Omental fat pad (tissue), 4 donors: ENCODE results near the gene TSHR. TPM values are rescaled to one million over a fixed set of nuclear protein-coding genes. Genes with fewer than 3 reads are reported as not detected.

Source experiments
- ATAC-seq: fragments of 150-250 bp; one replicate; pipeline ENCODE4 v1.9.1; 2016; ENCODE audit warnings: mild to moderate bottlenecking, moderate library complexity; ENCODE audit not compliant: low FRiP score
- DNase-seq: peaks from one replicate; pipeline ENCODE4 v3.0.0-alpha.2; 2019; ENCODE audit warnings: low spot score
- CTCF ChIP-seq, 3 donors: fragments of 450-650 bp; IDR thresholded peaks; one replicate each; pipeline ENCODE4 v1.5.1; 2016 to 2017; ENCODE audit warnings: antibody characterized with exemption in 3 of 3, mild to moderate bottlenecking in 3 of 3, moderate library complexity in 2 of 3
- total RNA-seq, 4 donors: library from RNA; depleted of rRNA; stranded (reverse); fragments of >200 nt; gene quantifications; one replicate each; pipeline ENCODE4 v1.1.0, GENCODE V29; 2016

TSHR gene
- total RNA-seq, 4 donors from 2014 or later = 0.36 to 0.79 (median 0.74) TPM; not detected in 1

- DNase-seq = no peak
- no peak for TF ChIP-seq CTCF (IDR thresholded peaks at IDR 0.05)
- no peak for ATAC-seq
Measured at GRCh38 chr14:80958226-80958625, 2.8 kb downstream of the TSHR start.

GRCh38 chr14:80958939-80959338 lies 3.5 kb downstream of the TSHR start:
- no peak for DNase-seq
- ATAC-seq = no peak
- TF ChIP-seq CTCF (IDR thresholded peaks at IDR 0.05) = no peak

GRCh38 chr14:80959496-80959895 lies 4.1 kb downstream of the TSHR start:
- TF ChIP-seq CTCF (IDR thresholded peaks at IDR 0.05) = no peak
- no peak for DNase-seq
- no peak for ATAC-seq

- ATAC-seq = no peak
- no peak for DNase-seq
Measured at GRCh38 chr14:80965037-80965436, 9.6 kb downstream of the TSHR start.

GRCh38 chr14:80973931-80974641 lies 18.7 kb downstream of the TSHR start:
- no peak for TF ChIP-seq CTCF (IDR thresholded peaks at IDR 0.05)
- no peak for DNase-seq
- peak; percentile 73 for ATAC-seq

More at GRCh38 chr14:80965037-80965436, 9.6 kb downstream of the TSHR start:
- TF ChIP-seq CTCF (IDR thresholded peaks at IDR 0.05) = no peak

- TF ChIP-seq CTCF (IDR thresholded peaks at IDR 0.05) = no peak
- no peak for DNase-seq
- no peak for ATAC-seq
Measured at GRCh38 chr14:80974679-80975078, 19.3 kb downstream of the TSHR start.

- ATAC-seq = no peak
- TF ChIP-seq CTCF (IDR thresholded peaks at IDR 0.05) = no peak
- no peak for DNase-seq
Measured at GRCh38 chr14:80977221-80977620, 21.8 kb downstream of the TSHR start.
